Measurements from ENCODE around the gene DNAJC18.

DNAJC18 gene

GRCh38 chr5:139438707-139439012 lies 665 bp downstream of the DNAJC18 start:
- in situ Hi-C loops (cut with HindIII; ENCODE audit: low pct_ligation_motif_present, low sequenced_read_pairs), result no loop called here
- no peaks in the 10 kb centered on the region for H3K36me3 ChIP-seq (replicated peaks)
- no peak overlapping the region for H3K27ac ChIP-seq
- no peak for DNase-seq
- H3K4me3 ChIP-seq (ENCODE audit: low read depth, low read length), result peak overlapping the region; percentile 96
- H3K27me3 ChIP-seq (replicated peaks), result no peaks in the 10 kb centered on the region
- TF ChIP-seq CTCF (IDR thresholded peaks at IDR 0.05; ENCODE audit: low read depth, low read length, missing control alignments), result no peak

GRCh38 chr5:139435676-139436075 lies 3.6 kb downstream of the DNAJC18 start:
- H3K4me3 ChIP-seq (ENCODE audit: low read depth, low read length), result no peak overlapping the region
- H3K27ac ChIP-seq, result no peak overlapping the region
- no peaks in the 10 kb centered on the region for H3K27me3 ChIP-seq (replicated peaks)
- no peak for TF ChIP-seq CTCF (IDR thresholded peaks at IDR 0.05; ENCODE audit: low read depth, low read length, missing control alignments)
- no peak for DNase-seq
- in situ Hi-C loops (cut with HindIII; ENCODE audit: low pct_ligation_motif_present, low sequenced_read_pairs), result no loop called here
- H3K36me3 ChIP-seq (replicated peaks), result no peaks in the 10 kb centered on the region

- peaks cover 6% of the 10 kb centered on the region for H3K36me3 ChIP-seq (replicated peaks)
- in situ Hi-C loops (cut with HindIII; ENCODE audit: low pct_ligation_motif_present, low sequenced_read_pairs), result no loop called here
- TF ChIP-seq CTCF (IDR thresholded peaks at IDR 0.05; ENCODE audit: low read depth, low read length, missing control alignments), result no peak
- no peaks in the 10 kb centered on the region for H3K27me3 ChIP-seq (replicated peaks)
- H3K4me3 ChIP-seq (ENCODE audit: low read depth, low read length), result no peak overlapping the region
- no peak for DNase-seq
- no peak overlapping the region for H3K27ac ChIP-seq
These were observed 7.6 kb downstream of the DNAJC18 start for GRCh38 chr5:139431706-139432105.

- H3K27ac ChIP-seq, result no peak overlapping the region
- in situ Hi-C loops (cut with HindIII; ENCODE audit: low pct_ligation_motif_present, low sequenced_read_pairs), result no loop called here
- no peak for TF ChIP-seq CTCF (IDR thresholded peaks at IDR 0.05; ENCODE audit: low read depth, low read length, missing control alignments)
- no peak overlapping the region for H3K4me3 ChIP-seq (ENCODE audit: low read depth, low read length)
- no peaks in the 10 kb centered on the region for H3K27me3 ChIP-seq (replicated peaks)
- peaks cover 10% of the 10 kb centered on the region for H3K36me3 ChIP-seq (replicated peaks)
- no peak for DNase-seq
These were observed 9.3 kb downstream of the DNAJC18 start for GRCh38 chr5:139430015-139430414.

- in situ Hi-C loops (cut with HindIII; ENCODE audit: low pct_ligation_motif_present, low sequenced_read_pairs), result no loop called here
These were observed 13.0 kb downstream of the DNAJC18 start for GRCh38 chr5:139426203-139426885.

More at GRCh38 chr5:139426203-139426885, 13.0 kb downstream of the DNAJC18 start:
- no peak for TF ChIP-seq CTCF (IDR thresholded peaks at IDR 0.05; ENCODE audit: low read depth, low read length, missing control alignments)
- Histone ChIP-seq H3K4me3 (ENCODE audit: low read depth, low read length) (no peak overlapping the region), H3K27ac (no peak overlapping the region), H3K27me3 (replicated peaks) (no peaks in the 10 kb centered on the region), H3K36me3 (replicated peaks) (peaks cover 20% of the 10 kb centered on the region)
- DNase-seq, result peak; percentile 8
